ENCODE data around the gene PIGL. TPM values are rescaled to one million over a fixed set of nuclear protein-coding genes. Genes with fewer than 3 reads are reported as not detected.

PIGL gene
- total RNA-seq, 1 donor from 2014 or later: 7.1 TPM

- no peaks in the 10 kb centered on the region for H3K4me1 ChIP-seq
- H3K36me3 ChIP-seq: peaks cover 6% of the 10 kb centered on the region
- intact Hi-C loops (cut with micrococcal nuclease): no loop called here
- H3K9me3 ChIP-seq (replicated peaks): no peaks in the 10 kb centered on the region
- DNase-seq: no peak
- no peak overlapping the region for H3K4me3 ChIP-seq
- no peak for TF ChIP-seq CTCF (IDR thresholded peaks at IDR 0.05; ENCODE audit: borderline replicate concordance)
- H3K27me3 ChIP-seq (ENCODE audit: low read depth): no peaks in the 10 kb centered on the region
- no peak overlapping the region for H3K27ac ChIP-seq (replicated peaks)
These were observed 24.9 kb downstream of the PIGL start for GRCh38 chr17:16241906-16242399.

GRCh38 chr17:16243385-16243784 lies 26.4 kb downstream of the PIGL start:
- Histone ChIP-seq H3K36me3 (peaks cover 1% of the 10 kb centered on the region), H3K4me1 (no peaks in the 10 kb centered on the region), H3K27me3 (ENCODE audit: low read depth) (no peaks in the 10 kb centered on the region), H3K9me3 (replicated peaks) (no peaks in the 10 kb centered on the region), H3K27ac (replicated peaks) (no peak overlapping the region), H3K4me3 (no peak overlapping the region)
- intact Hi-C loops (cut with micrococcal nuclease): no loop called here
- no peak for TF ChIP-seq CTCF (IDR thresholded peaks at IDR 0.05; ENCODE audit: borderline replicate concordance)
- DNase-seq: no peak

GRCh38 chr17:16243801-16244567 lies 27.0 kb downstream of the PIGL start:
- Histone ChIP-seq H3K27me3 (ENCODE audit: low read depth) (no peaks in the 10 kb centered on the region), H3K36me3 (no peaks in the 10 kb centered on the region), H3K4me3 (no peak overlapping the region), H3K9me3 (replicated peaks) (no peaks in the 10 kb centered on the region), H3K4me1 (no peaks in the 10 kb centered on the region), H3K27ac (replicated peaks) (no peak overlapping the region)
- intact Hi-C loops (cut with micrococcal nuclease): no loop called here
- DNase-seq: no peak
- TF ChIP-seq CTCF (IDR thresholded peaks at IDR 0.05; ENCODE audit: borderline replicate concordance): no peak

- intact Hi-C loops (cut with micrococcal nuclease): no loop called here
- Histone ChIP-seq H3K27me3 (ENCODE audit: low read depth) (no peaks in the 10 kb centered on the region), H3K9me3 (replicated peaks) (no peaks in the 10 kb centered on the region), H3K27ac (replicated peaks) (no peak overlapping the region), H3K36me3 (no peaks in the 10 kb centered on the region), H3K4me3 (no peak overlapping the region), H3K4me1 (no peaks in the 10 kb centered on the region)
- no peak for DNase-seq
- TF ChIP-seq CTCF (IDR thresholded peaks at IDR 0.05; ENCODE audit: borderline replicate concordance): no peak
These were observed 30.6 kb downstream of the PIGL start for GRCh38 chr17:16247586-16247984.

GRCh38 chr17:16250635-16251034 lies 33.6 kb downstream of the PIGL start:
- Histone ChIP-seq H3K27ac (replicated peaks) (no peak overlapping the region), H3K36me3 (no peaks in the 10 kb centered on the region), H3K4me1 (peaks cover 9% of the 10 kb centered on the region), H3K9me3 (replicated peaks) (no peaks in the 10 kb centered on the region), H3K27me3 (ENCODE audit: low read depth) (no peaks in the 10 kb centered on the region), H3K4me3 (no peak overlapping the region)
- DNase-seq: no peak
- TF ChIP-seq CTCF (IDR thresholded peaks at IDR 0.05; ENCODE audit: borderline replicate concordance): no peak
- intact Hi-C loops (cut with micrococcal nuclease): no loop called here
